LNCaP clone FGC (cell line): ENCODE measurements around the gene SCD5.
"Not testable (repeated sequence)": the region's sequence is repeated elsewhere in the genome, so short reads cannot be mapped to it uniquely, and the experiment has no call there.

Experiments
- DNase-seq: peaks from one replicate; pipeline ENCODE4 v3.0.0-alpha.2; 2011; ENCODE audit warnings: low read depth
- H3K4me3 ChIP-seq: 2 replicates; pipeline ENCODE4 v1.5.1; 2011; ENCODE audit warnings: mild to moderate bottlenecking, low read depth, low read length, control low read depth
- CTCF ChIP-seq: IDR thresholded peaks from 2 replicates; pipeline ENCODE4 v1.5.1; 2012; ENCODE audit warnings: mild to moderate bottlenecking; ENCODE audit not compliant: control insufficient read depth, insufficient read depth; ENCODE audit errors: extremely low read depth

SCD5 gene

GRCh38 chr4:82798168-82799005 lies at the start of gene SCD5:
Gene SCD5 (minus strand): TSS chr4:82798796. CDS start chr4:82798537, 259 bp downstream.
- no peak for DNase-seq
- H3K4me3 ChIP-seq, result peak within 1 kb of the TSS; percentile 56
- no peak for TF ChIP-seq CTCF

GRCh38 chr4:82842593-82842992 lies 44.0 kb upstream of the SCD5 start:
- 0 out of 2 replicates have a peak, but pooled peaks have one; percentile 6 for TF ChIP-seq CTCF
- no peak for DNase-seq
- no peak overlapping the region for H3K4me3 ChIP-seq

DNA sequence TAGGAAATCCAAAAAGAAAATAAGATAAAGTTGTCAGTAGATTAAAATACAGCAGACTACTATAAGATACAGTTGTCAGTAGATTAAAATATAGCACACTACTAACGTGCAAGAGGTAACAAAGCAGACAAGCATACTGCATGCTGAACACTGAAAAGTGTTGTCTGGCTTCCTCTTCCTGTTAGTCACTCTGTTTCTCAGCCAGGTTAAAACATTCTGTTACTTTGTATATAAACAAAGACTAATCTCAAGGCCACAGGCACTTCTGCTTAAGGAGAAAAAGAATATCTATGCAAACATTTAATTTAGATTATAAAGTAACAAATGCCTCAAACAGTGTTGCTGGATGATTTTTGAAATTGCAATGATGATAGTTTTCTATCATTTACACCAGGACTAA lies 41.0 kb upstream of the SCD5 start:
- H3K4me3 ChIP-seq, result no peak overlapping the region
- TF ChIP-seq CTCF, result no peak
- DNase-seq, result no peak

GRCh38 chr4:82833696-82834313 lies 35.2 kb upstream of the SCD5 start:
- no peak for DNase-seq
- no peak for TF ChIP-seq CTCF
- no peak overlapping the region for H3K4me3 ChIP-seq

- H3K4me3 ChIP-seq, DNase-seq: not testable (repeated sequence)
These were observed 34.5 kb upstream of the SCD5 start for GRCh38 chr4:82833060-82833459.

GRCh38 chr4:82825425-82825824 lies 26.8 kb upstream of the SCD5 start:
- TF ChIP-seq CTCF, result no peak
- H3K4me3 ChIP-seq, result no peak overlapping the region
- DNase-seq, result no peak

DNA sequence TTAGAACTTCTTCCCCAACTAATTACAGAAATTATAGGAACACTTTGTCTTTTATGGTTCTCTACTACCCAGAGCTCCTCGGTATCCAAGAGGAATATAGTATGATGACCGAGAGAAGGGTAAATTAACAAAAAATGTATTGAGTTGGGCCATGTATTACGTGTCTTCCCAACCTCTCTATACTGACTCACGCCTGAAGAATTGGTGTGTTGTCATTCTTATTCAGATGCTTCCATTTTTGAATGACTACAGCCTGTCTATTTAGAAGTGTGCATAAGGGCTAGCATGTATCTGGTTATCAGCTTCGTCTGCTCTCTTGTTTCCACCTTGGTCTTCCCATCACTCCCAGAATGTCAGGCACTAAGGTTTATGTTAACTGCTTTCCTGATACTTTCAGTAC lies 24.5 kb upstream of the SCD5 start:
- DNase-seq, result no peak
- no peak for TF ChIP-seq CTCF
- H3K4me3 ChIP-seq, result no peak overlapping the region
